IMR-90 (cell line): Measurements from ENCODE around the gene CROT. TPM values are rescaled to one million over a fixed set of nuclear protein-coding genes. Genes with fewer than 3 reads are reported as not detected.

Source experiments
- ATAC-seq: fragments of 200-7000 bp; cut with Tn5 transposase; 2 replicates; pipeline ENCODE4 v1.9.1; 2020; ENCODE audit warnings: low read depth, mild to moderate bottlenecking, moderate library complexity
- BruUV-seq: library from RNA; stranded (reverse); fragments of 400-500 nt; replicated peaks from 2 replicates; lab custom pipeline; 2021; lab: Mats Ljungman, UMichigan
- CTCF ChIA-PET: fragments of 300-600 bp; formaldehyde crosslinking; extraction: SDS; loops from one replicate; lab custom pipeline; 2021; ENCODE audit warnings: antibody characterized with exemption; lab: Yijun Ruan, JAX
- POLR2A ChIA-PET: fragments of 300-600 bp; sonication (Branson Sonifier 250); formaldehyde crosslinking; loops from one replicate; lab custom pipeline; 2022; ENCODE audit warnings: antibody characterized with exemption; ENCODE audit not compliant: unreplicated experiment; lab: Charles Lee
- DNase-seq: peaks from one replicate; pipeline ENCODE4 v3.0.0; 2013
- H2AFZ ChIP-seq: replicated peaks from 2 replicates; pipeline ENCODE3; 2013; ENCODE audit warnings: low read length, mild to moderate bottlenecking; ENCODE audit not compliant: poor library complexity
- H2AK5ac ChIP-seq: 2 replicates; pipeline ENCODE4 v1.6.1; 2013; ENCODE audit warnings: low read depth, low read length, inconsistent platforms
- H2AK9ac ChIP-seq: replicated peaks from 2 replicates; pipeline ENCODE3; 2013; ENCODE audit warnings: mild to moderate bottlenecking, low read depth, low read length, moderate library complexity; ENCODE audit not compliant: poor library complexity
- H2BK120ac ChIP-seq: 2 replicates; pipeline ENCODE4 v1.6.1; 2013; ENCODE audit warnings: low read depth, low read length, inconsistent platforms
- H2BK15ac ChIP-seq: 3 replicates; pipeline ENCODE4 v1.6.1; 2013; ENCODE audit warnings: low read depth, low read length, inconsistent platforms
- H2BK20ac ChIP-seq: 2 replicates; pipeline ENCODE4 v1.6.1; 2013; ENCODE audit warnings: low read depth, mild to moderate bottlenecking, inconsistent platforms, low read length, moderate library complexity
- H2BK5ac ChIP-seq: 2 replicates; pipeline ENCODE4 v1.6.1; 2013; ENCODE audit warnings: mild to moderate bottlenecking, low read depth, low read length, inconsistent platforms; ENCODE audit not compliant: poor library complexity, severe bottlenecking
- H3K14ac ChIP-seq: replicated peaks from 2 replicates; pipeline ENCODE4 v1.6.1; 2013; ENCODE audit warnings: low read depth, low read length, inconsistent platforms
- H3K18ac ChIP-seq: 2 replicates; pipeline ENCODE4 v1.6.1; 2013; ENCODE audit warnings: low read depth, low read length, control low read depth
- H3K23ac ChIP-seq: 2 replicates; pipeline ENCODE4 v1.6.1; 2013; ENCODE audit warnings: low read depth, low read length, inconsistent platforms
- H3K27ac ChIP-seq: 2 replicates; pipeline ENCODE4 v1.5.1; 2013; ENCODE audit warnings: mild to moderate bottlenecking, control low read depth, low read length; ENCODE audit not compliant: insufficient read depth
- H3K27me3 ChIP-seq: 2 replicates; pipeline ENCODE4 v1.6.1; 2013; ENCODE audit warnings: low read length; ENCODE audit not compliant: control insufficient read depth, insufficient read depth
- H3K36me3 ChIP-seq: 2 replicates; pipeline ENCODE4 v1.6.1; 2013; ENCODE audit warnings: low read length, mixed read lengths; ENCODE audit not compliant: control insufficient read depth, insufficient read depth
- H3K4ac ChIP-seq: 2 replicates; pipeline ENCODE4 v1.6.1; 2013; ENCODE audit warnings: low read depth, low read length, inconsistent platforms
- H3K4me1 ChIP-seq: 2 replicates; pipeline ENCODE4 v1.6.1; 2013; ENCODE audit warnings: low read length, mixed read lengths; ENCODE audit not compliant: control insufficient read depth, insufficient read depth
- H3K4me2 ChIP-seq: 2 replicates; pipeline ENCODE4 v1.6.1; 2013; ENCODE audit warnings: low read depth, mild to moderate bottlenecking, control low read depth, low read length, moderate library complexity
- H3K4me3 ChIP-seq: 2 replicates; pipeline ENCODE4 v1.5.1; 2013; ENCODE audit warnings: low read depth, mild to moderate bottlenecking, control low read depth, low read length, moderate library complexity; ENCODE audit not compliant: insufficient read depth
- H3K56ac ChIP-seq: 2 replicates; pipeline ENCODE4 v1.6.1; 2013; ENCODE audit warnings: low read length, inconsistent platforms; ENCODE audit not compliant: insufficient read depth; ENCODE audit errors: extremely low read depth
- H3K79me1 ChIP-seq, 2 experiments: 2 replicates each; pipeline ENCODE4 v1.6.1; 2013; ENCODE audit warnings: low read length in 2 of 2, inconsistent platforms in 1 of 2, low read depth in 1 of 2
- H3K9ac ChIP-seq: 2 replicates; pipeline ENCODE4 v1.6.1; 2013; ENCODE audit warnings: low read depth, low read length, control low read depth
- H3K9me1 ChIP-seq: 2 replicates; pipeline ENCODE4 v1.6.1; 2013; ENCODE audit warnings: low read length, inconsistent platforms; ENCODE audit not compliant: insufficient read depth
- H3K9me3 ChIP-seq: 2 replicates; pipeline ENCODE4 v1.6.1; 2013; ENCODE audit warnings: low read length; ENCODE audit not compliant: control insufficient read depth, insufficient read depth
- H4K20me1 ChIP-seq: 2 replicates; pipeline ENCODE4 v1.6.1; 2013; ENCODE audit warnings: low read length, inconsistent platforms; ENCODE audit not compliant: insufficient read depth
- H4K5ac ChIP-seq: 2 replicates; pipeline ENCODE4 v1.6.1; 2013; ENCODE audit warnings: mild to moderate bottlenecking, low read depth, low read length, control low read depth
- H4K8ac ChIP-seq, 2 experiments: 2 replicates each; pipeline ENCODE4 v1.6.1; 2013; ENCODE audit warnings: low read depth in 2 of 2, low read length in 2 of 2, control low read depth in 1 of 2, inconsistent platforms in 1 of 2
- H4K91ac ChIP-seq: 2 replicates; pipeline ENCODE4 v1.6.1; 2013; ENCODE audit warnings: low read depth, low read length, inconsistent platforms; ENCODE audit not compliant: insufficient read depth
- NFE2L2 ChIP-seq: fragments of 150-350 bp; IDR thresholded peaks from 2 replicates; pipeline ENCODE4 v1.6.1; 2016; ENCODE audit warnings: low read depth, mild to moderate bottlenecking, low read length
- RFX5 ChIP-seq: IDR thresholded peaks from 2 replicates; pipeline ENCODE4 v1.8.0; 2012; ENCODE audit warnings: low read depth, mild to moderate bottlenecking, low read length, moderate library complexity
- WGBS, 2 experiments: methylation state at CpG; one replicate each; pipeline versions ENCODE4 v1.1.5 to v1.1.7; 2013; ENCODE audit warnings: missing lambda C conversion rate in 2 of 2; ENCODE audit not compliant: insufficient read length in 1 of 2; ENCODE audit errors: extremely low coverage in 2 of 2; 5-methylcytosine and 5-hydroxymethylcytosine counted together
- dilution Hi-C: fragments of 300-500 bp; cut with HindIII; formaldehyde crosslinking; loops from one replicate; pipeline ENCODE4 v1.14.3; 2018; ENCODE audit warnings: low sequenced_read_pairs; ENCODE audit not compliant: unreplicated experiment
- in situ Hi-C: fragments of 300-500 bp; cut with MboI; formaldehyde crosslinking; loops from 3 replicates; pipeline ENCODE4 v1.14.3; 2019; ENCODE audit warnings: low sequenced_read_pairs, inconsistent platforms, mixed read lengths
- intact Hi-C: fragments of 100-400 bp; cut with micrococcal nuclease; formaldehyde crosslinking; loops from 2 replicates; pipeline ENCODE4 v1.10.0; 2022
- polyA plus RNA-seq, 3 experiments: library from polyadenylated mRNA; depleted of rRNA; stranded (reverse); fragments of >200 nt; gene quantifications; 2 replicates each; pipeline ENCODE4 v1.2.3, GENCODE V29; 2012; ENCODE audit warnings: low replicate concordance in 1 of 3
- total RNA-seq: library from RNA; depleted of rRNA; stranded (reverse); fragments of >200 nt; gene quantifications from 2 replicates; pipeline ENCODE4 v1.2.3, GENCODE V29; 2012
- TF ChIP-seq, protein P1 (sequence below): fragments of 150-350 bp; IDR thresholded peaks from 2 replicates; pipeline ENCODE4 v1.6.1; 2016; ENCODE audit warnings: low read depth, mild to moderate bottlenecking, low read length, moderate library complexity, borderline replicate concordance

CROT gene
- total and polyA plus RNA-seq, 2 of the 4 experiments (the other 2 are of a cell fraction) = 7.5 to 10.0 TPM

DNA sequence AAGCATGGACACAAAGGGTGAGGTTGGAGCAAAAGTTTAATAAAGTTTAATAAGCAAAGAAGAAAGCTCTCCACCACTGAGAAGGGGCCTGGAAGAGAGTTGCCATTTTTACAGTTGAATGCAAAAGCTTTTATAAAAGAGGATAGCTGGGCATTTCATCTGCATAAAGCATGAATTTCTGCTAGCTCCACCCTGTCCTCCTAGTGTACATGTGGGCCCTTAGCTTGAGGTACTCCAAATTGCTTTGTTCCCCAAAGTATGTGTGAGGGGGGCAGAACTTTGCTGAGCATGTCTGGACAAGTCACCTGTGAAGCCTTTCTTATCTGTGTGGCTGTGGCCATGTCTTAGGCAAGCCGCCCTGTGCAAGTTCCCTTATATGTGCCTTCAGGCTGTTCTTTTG lies 22.6 kb upstream of the CROT start:
- Histone ChIP-seq H3K27me3 (no peaks in the 10 kb centered on the region), H2AFZ (no peak overlapping the region), H3K18ac (peak overlapping the region; percentile 2; the same call in 1 of the 2 replicates), H3K79me1 (no peaks in the 10 kb centered on the region), H3K4me1 (peaks cover 8% of the 10 kb centered on the region), H3K36me3 (peaks cover 6% of the 10 kb centered on the region; the same call in 1 of the 2 replicates), H3K4ac (no peak overlapping the region), H3K27ac (no peak overlapping the region), H2BK20ac (no peak overlapping the region), H3K9ac (no peak overlapping the region), H3K4me3 (no peak overlapping the region), H2BK15ac (no peak overlapping the region), H3K23ac (no peak overlapping the region), H4K20me1 (no peaks in the 10 kb centered on the region), H4K91ac (no peak overlapping the region), H3K4me2 (no peak overlapping the region), H2BK5ac (no peak overlapping the region), H2AK5ac (no peak overlapping the region), H2BK120ac (no peak overlapping the region), H2AK9ac (no peak overlapping the region), H3K9me3 (peaks cover 9% of the 10 kb centered on the region), H3K56ac (no peak overlapping the region), H3K9me1 (peaks cover 4% of the 10 kb centered on the region; the same call in 1 of the 2 replicates), H3K14ac (no peak overlapping the region), H4K5ac (0 out of 2 replicates have a peak overlapping the region, but pooled peaks have one; percentile 35), H4K8ac (no peak overlapping the region)
- POLR2A ChIA-PET = no interaction called here
- in situ Hi-C loops = no loop called here
- WGBS, 2 experiments = no CpG with 5 or more reads among the region's 1 CpG
- dilution Hi-C loops = no loop called here
- intact Hi-C loops = no loop called here
- DNase-seq = no peak
- CTCF ChIA-PET = no interaction called here
- no peak for TF ChIP-seq RFX5
- no peak for TF ChIP-seq NFE2L2
- TF ChIP-seq, protein P1, sequence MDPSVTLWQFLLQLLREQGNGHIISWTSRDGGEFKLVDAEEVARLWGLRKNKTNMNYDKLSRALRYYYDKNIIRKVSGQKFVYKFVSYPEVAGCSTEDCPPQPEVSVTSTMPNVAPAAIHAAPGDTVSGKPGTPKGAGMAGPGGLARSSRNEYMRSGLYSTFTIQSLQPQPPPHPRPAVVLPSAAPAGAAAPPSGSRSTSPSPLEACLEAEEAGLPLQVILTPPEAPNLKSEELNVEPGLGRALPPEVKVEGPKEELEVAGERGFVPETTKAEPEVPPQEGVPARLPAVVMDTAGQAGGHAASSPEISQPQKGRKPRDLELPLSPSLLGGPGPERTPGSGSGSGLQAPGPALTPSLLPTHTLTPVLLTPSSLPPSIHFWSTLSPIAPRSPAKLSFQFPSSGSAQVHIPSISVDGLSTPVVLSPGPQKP = no peak
- ATAC-seq = no peak
- no TSS peak for BruUV-seq
